Stimulated activated CD4-positive, alpha-beta T cell treated with anti-CD3 and anti-CD28 coated beads, Interleukin-1b, Interleukin-23, amount 100 ng/mL, for 4 hours (primary cell): ENCODE data around the gene SNCG.
"Not testable (repeated sequence)": the region's sequence is repeated elsewhere in the genome, so short reads cannot be mapped to it uniquely, and the experiment has no call there.

Source experiments
- DNase-seq, 2 donors: peaks; one replicate each; pipeline ENCODE4 v3.0.0-alpha.2; 2020; ENCODE audit warnings: low read depth in 2 of 2

Gene SNCG

DNA sequence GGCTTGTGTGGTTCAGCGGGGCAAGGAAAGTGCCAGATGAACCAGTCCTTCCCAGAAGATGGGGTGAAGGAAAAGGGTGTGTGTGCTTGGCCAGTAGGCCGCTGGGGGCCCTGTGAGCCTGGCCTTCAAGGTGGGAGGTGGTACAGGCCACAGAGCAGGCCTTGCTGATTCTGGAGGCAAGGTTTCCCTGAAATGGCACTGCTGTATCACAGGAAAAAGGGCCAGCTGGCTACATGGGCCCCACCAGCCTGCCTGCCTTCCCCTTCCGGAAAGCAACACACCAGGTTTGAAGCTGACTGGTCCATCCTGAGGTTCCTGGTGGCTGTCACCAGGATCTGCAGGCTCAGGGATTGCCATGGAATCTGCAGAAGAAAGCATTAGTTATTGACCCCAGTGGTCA lies 13.5 kb upstream of the SNCG start:
- no peak for DNase-seq

- no peak for DNase-seq
These were observed 12.8 kb upstream of the SNCG start for GRCh38 chr10:86945361-86946212.

- no peak for DNase-seq
These were observed 11.9 kb upstream of the SNCG start for GRCh38 chr10:86946213-86947155.

GRCh38 chr10:86947806-86948205 lies 10.6 kb upstream of the SNCG start:
- DNase-seq, result not testable (repeated sequence)

DNA sequence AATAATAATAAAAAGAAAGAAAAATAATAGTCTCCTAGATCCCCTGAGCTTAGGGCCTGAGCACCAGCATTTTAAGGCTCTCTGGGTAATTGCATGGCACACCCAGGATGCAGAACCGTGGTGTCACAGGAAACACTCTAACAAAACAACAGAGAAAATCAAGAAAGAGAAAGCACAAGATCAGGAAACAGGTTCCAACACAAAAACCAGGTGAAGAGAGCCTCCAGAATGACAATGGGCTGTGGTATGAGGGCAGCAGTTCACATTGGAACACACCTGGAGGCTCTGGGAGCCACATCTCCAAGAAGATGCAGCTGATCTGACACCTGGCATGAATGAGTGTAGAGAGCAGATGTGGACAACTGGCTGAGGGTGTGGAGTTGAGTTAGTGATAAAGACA lies 8.1 kb upstream of the SNCG start:
- no peak for DNase-seq

- no peak for DNase-seq
These were observed 7.1 kb upstream of the SNCG start for GRCh38 chr10:86951184-86951761.

- no peak for DNase-seq
These were observed 6.3 kb upstream of the SNCG start for GRCh38 chr10:86952106-86952505.

DNA sequence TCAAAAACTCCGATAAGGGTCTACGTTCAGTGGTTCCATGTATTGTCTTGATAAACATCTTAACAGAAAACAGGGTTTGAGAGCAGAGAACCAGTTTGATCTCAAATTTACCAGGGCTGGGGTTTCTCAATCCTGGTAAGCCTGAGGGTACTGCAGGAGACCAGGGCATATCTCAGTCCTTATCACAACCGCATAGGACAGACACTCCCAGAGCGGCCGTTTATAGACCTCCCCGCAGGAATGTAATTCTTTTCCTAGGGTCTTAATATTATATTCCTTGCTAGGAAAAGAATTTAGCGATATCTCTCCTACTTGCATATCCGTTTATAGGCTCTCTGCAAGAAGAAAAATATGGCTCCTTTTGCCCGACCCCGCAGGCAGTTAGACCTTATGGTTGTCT lies 5.7 kb upstream of the SNCG start:
- DNase-seq, result not testable (repeated sequence)

- DNase-seq, result no peak
These were observed 4.4 kb upstream of the SNCG start for GRCh38 chr10:86953747-86954680.

DNA sequence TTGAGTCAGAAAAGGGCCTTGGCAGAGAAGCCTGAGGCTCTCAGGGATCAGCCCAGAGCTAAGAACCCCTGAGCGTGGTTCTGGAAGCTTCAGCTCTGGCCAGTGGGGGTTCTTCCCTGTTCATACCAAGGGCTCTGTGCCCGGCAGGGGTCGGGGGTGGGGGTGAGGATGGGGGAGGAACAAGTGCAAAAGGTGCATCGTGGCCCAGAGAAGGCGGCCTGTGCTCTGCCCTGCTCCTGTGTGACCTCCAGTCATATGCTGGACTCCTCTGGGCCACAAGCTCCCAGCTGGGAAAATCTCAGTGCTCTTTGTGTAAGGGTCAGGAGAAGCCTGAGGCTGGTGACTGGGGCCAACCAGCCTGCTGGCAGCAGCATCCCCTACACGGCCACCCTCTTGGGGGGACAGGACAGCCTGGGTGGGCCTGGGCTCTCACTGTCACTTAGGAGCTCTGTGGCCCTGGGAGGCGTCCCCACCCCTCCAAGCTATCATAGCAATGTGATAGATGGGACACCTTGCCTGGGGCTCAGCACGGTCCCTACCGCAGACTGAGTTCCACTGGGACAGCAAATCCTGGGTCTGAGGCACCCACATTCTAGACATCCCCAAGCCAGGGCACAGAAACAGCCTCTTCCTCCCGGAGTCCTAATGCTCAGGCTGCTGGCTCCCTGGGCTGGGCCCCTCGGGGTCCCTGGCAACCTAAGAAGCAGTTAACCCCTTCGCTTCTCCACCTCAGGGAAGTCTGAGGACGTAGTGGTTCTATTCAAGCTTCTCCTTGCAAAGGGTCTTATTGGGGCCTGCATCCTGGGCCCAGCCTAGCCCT lies 3.5 kb upstream of the SNCG start:
- DNase-seq, result no peak

DNA sequence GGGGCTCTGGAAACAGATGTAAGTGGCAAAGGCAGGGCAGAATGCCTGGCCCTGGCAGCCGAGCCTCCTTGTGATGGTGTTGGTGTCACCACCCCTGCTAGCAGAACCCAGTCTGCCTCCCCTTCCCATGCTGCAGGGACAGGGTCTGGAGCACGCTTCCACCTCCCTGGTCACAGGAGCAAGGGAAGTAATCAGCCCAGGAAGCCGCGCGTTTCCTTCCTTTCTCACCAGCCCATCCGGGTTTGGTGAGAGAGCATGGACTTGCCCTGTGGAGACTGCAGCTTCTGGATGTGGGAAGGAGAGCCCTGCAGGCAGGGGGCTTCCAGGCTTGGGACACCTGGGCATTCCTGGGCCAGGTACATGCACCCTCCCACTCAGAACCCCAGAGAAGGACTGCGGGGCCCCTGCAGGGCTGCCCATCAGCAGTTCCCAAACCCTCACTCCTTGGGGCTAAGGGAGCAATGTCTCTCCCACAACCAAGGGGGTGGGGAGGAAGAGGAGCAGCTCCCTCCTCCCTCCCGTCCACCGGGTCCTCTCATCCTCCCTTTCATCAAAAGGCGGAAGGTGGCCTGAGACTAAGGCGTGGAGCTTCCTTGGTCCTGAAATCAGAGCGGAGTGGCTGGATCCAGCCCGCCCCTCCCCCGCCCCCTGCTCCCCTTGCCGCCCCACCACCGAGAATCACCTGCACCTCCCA lies 2.8 kb upstream of the SNCG start:
- no peak for DNase-seq

- no peak for DNase-seq
These were observed 2.1 kb upstream of the SNCG start for GRCh38 chr10:86956195-86956847.

DNA sequence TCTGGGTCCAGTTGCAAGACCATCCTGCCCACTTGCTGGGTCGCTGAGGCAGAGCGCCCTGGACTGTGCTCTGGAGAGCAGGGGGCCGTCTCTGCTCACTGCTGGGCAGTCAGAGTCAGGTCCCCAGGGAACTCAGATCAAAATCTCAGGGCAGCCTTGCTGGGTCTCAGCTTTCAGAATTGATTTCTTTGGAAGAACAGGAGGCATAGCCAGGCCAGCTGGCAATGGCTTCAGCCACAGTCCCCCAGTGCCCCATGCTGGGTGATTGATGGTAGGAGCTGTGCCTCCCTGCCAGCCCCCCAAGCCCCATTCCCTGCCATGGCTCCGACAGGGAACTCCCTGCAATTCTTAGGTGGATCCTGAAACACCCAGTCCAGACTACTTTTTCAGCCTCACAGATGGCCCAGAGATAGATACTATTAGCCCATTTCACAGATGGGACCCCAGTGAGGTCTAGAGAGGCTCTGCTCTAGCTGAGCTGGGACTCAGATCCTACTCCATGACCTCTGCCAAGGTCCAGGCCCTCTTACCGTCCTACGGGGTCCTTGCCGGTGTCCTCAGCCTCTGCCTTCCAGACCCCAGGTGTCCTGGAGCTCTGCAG lies 1.5 kb upstream of the SNCG start:
- DNase-seq, result no peak

DNA sequence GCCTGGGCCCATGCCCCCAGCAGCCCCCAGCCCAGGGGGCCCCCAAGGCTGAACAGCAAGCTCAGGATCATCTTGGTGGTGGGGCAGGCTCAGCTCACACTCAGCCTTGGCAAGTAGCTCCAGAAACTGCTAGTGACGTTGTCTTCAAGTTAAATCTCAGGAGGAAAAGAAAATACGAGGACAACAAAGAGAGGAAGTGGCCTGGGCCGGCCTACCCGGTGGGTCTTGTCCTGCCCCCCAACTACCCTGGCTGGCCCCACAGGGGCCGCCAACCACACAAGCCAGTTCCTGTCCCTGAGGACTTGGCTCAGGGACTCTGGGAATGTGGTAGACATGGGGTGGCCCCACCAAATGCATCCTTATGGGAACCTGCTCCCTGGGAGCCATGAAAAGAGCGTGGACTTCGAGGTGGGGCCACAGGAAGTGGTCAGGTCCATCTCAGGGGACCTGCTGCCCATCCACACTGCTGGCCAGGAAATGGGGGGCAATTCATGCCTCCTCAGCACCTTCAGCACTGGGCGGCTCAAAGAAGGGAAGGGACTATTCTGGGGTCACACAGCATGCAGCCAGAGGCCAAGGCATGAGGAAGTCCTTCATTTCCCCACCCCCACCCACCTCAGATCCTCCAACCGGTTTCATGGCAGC lies 806 bp upstream of the SNCG start, which contains the start of gene MMRN2:
MMRN2 (minus strand) TSS at position 145 of the 645 bp plus-strand sequence; CDS start at position 71, 74 bp downstream.
- no peak for DNase-seq

GRCh38 chr10:86958901-86959736 lies 720 bp downstream of the SNCG start:
- DNase-seq, result no peak

GRCh38 chr10:86959737-86960002 lies 1.3 kb downstream of the SNCG start:
- DNase-seq, result no peak
